ENCODE results near the gene PSG2.
"Not testable (repeated sequence)": the region's sequence is repeated elsewhere in the genome, so short reads cannot be mapped to it uniquely, and the experiment has no call there.

The PSG2 gene

DNA sequence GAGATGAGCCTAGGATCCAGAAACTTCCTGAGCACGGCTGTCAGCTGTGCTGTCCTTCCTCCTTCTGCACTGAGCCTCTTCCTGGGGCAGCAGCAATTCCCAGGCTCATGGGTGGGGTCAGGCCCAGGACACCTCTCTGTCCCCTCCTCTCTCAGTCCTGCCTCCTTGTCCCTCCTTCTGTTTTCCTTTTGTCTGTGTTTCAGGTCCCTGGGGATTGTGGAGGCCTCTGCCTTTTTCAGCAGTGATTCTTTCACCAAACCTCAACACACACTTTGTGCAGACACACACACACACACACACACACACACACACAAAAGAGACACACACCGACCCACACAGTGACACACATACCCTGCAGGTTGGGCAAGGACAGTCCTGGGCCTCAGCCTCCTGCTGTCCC is at the start of gene PSG2:
TSS of gene PSG2 (minus strand) at position 101 of the 400 bp plus-strand sequence. CDS start 132 bp downstream, outside the sequence.
- DNase-seq (ENCODE audit: low spot score); in situ Hi-C loops (cut with MboI; ENCODE audit: low pct_unique_long_range_greater_than_20kb, low sequenced_read_pairs, unreplicated experiment): not testable (repeated sequence)

DNA sequence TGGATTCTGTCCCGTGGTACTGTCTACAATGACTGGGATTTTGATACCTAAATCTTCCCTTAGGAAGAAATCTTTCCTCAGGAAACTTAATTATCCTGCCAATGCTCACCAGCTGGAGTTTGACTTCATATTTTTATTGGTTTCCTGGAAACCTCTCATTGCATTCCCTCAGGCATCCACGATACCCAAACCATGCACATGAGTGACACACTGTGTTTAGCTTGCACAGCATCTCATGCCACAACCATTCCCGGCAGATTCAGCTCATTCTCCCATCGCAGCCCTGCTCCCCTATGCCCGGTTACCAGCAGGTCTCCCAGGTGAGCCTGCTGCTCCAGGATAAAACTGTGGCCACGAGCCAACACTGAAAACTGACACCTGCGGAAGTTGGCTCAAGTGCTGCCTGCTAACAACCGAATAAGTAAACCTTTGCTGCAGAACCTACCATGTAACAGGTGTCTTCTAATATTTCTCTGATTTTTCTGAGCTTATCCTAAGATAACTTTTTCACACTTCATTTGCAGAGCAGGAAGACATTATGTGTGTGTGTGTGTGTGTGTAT is 48.9 kb upstream of the PSG2 start:
- in situ Hi-C loops (cut with MboI; ENCODE audit: low pct_unique_long_range_greater_than_20kb, low sequenced_read_pairs, unreplicated experiment); DNase-seq (ENCODE audit: low spot score): not testable (repeated sequence)

DNA sequence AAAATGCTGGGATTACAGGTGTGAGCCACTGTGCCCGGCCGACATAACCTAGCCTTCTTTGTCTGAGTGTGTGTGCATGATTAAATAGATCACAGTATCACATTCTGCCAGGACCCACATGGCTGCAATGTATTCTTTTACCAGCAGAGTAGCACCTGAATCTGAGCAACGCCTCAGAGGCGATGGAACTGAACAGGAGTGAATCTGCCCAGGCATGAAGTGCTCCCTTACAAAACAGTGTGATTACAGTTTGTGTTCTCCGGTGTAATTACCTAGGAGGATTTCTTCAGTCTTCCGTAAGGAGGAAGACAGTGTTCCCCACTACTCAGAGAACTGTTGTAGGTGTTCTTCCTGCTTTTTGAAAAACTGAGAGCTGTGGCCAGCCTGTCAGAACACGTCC is 46.7 kb upstream of the PSG2 start:
- in situ Hi-C loops (cut with MboI; ENCODE audit: low pct_unique_long_range_greater_than_20kb, low sequenced_read_pairs, unreplicated experiment); DNase-seq (ENCODE audit: low spot score): not testable (repeated sequence)

DNA sequence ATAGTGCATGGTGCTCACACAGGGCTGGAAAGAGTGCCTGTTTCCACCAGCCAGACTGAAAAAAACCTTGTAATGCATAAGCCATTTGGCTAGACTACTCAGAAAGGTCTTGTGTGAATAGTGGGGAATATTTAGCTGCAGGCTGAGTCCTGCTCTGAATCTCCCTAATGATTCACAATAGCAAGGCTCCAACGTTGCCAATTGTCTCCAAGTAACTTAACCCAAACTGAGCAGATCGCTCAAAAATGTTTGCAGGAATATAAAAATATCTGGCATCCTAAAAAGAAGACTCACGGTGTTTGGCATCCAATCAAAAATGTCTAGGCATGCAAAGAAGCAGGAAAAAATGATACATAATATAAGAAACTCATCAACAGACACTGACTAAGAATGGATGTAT is 44.8 kb upstream of the PSG2 start:
- in situ Hi-C loops (cut with MboI; ENCODE audit: low pct_unique_long_range_greater_than_20kb, low sequenced_read_pairs, unreplicated experiment) = not testable (repeated sequence)

DNA sequence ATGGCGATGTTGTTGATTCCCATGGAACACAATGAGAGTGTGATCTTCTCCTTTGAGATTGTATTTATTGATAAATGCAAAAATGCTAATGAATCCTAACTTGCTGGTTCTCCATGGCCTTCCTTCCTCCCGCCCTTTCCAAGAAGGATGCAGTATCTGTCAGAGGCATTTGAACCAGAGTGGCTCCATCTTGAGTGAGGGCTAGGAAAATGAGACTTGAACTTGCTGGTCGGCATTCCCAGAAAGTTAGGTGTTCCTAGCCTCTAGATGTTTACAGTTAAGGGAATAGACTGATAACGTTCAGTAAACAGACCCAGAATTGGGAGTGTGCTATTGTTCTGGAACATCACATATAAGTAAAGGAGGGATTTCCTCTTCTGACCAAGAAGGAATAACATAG is 44.2 kb upstream of the PSG2 start:
- TF ChIP-seq, protein P1, sequence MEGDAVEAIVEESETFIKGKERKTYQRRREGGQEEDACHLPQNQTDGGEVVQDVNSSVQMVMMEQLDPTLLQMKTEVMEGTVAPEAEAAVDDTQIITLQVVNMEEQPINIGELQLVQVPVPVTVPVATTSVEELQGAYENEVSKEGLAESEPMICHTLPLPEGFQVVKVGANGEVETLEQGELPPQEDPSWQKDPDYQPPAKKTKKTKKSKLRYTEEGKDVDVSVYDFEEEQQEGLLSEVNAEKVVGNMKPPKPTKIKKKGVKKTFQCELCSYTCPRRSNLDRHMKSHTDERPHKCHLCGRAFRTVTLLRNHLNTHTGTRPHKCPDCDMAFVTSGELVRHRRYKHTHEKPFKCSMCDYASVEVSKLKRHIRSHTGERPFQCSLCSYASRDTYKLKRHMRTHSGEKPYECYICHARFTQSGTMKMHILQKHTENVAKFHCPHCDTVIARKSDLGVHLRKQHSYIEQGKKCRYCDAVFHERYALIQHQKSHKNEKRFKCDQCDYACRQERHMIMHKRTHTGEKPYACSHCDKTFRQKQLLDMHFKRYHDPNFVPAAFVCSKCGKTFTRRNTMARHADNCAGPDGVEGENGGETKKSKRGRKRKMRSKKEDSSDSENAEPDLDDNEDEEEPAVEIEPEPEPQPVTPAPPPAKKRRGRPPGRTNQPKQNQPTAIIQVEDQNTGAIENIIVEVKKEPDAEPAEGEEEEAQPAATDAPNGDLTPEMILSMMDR (IDR thresholded peaks at IDR 0.05; ENCODE audit: extremely low read depth, insufficient read depth, missing control alignments) = no peak
- DNase-seq (ENCODE audit: low spot score) = no peak
- in situ Hi-C loops (cut with MboI; ENCODE audit: low pct_unique_long_range_greater_than_20kb, low sequenced_read_pairs, unreplicated experiment) = no loop called here

More for the DNA sequence above, 44.8 kb upstream of the PSG2 start:
- not testable (repeated sequence) for DNase-seq (ENCODE audit: low spot score)

DNA sequence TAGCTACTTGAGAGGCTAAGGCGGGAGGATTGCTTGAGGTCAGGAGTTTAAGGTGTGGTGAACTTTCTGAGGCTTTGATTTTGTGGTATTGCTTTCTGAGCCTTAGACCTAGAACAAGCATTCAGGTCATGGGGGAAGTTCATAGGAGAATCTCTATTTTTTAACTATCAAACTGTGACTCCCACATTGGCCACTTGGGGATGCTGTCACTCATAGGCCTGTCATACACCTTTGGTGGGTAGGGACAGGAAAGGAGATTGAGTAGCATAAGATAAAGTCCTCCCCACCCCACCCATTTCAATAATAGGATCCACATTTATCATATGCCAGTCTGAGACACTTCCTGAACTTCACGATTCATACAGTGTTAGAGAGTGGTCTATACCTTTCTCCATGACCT is 41.9 kb upstream of the PSG2 start:
- TF ChIP-seq, protein P1 (IDR thresholded peaks at IDR 0.05; ENCODE audit: extremely low read depth, insufficient read depth, missing control alignments) = no peak
- in situ Hi-C loops (cut with MboI; ENCODE audit: low pct_unique_long_range_greater_than_20kb, low sequenced_read_pairs, unreplicated experiment) = no loop called here
- DNase-seq (ENCODE audit: low spot score) = no peak

DNA sequence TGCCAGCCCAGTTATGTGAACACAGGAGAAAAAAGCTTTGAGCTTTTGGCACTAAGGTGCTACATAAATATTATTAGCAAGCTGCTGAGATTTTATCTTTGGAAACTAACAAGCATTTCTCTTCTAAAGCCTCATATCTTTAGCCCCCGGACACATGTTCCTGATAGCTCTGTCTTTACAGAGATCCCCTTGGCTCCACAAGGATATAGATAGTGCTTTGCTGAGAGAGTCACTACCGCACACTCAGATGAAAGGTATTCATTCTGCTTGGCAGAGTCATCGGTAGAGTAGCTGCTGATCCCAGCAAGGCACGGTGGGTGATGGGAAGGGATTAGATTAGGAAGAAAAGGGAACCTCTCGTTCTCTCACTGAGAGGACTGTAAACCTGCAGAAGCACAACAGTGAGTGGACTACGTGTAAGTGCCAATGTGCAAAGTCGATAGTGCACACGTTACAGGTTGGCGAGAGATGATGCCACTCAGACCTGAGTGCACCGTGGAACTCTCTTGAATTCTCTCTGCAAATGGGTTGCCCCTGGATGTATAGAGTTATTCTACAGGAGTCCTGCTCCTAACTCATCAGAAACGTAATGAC is 38.0 kb upstream of the PSG2 start:
- in situ Hi-C loops (cut with MboI; ENCODE audit: low pct_unique_long_range_greater_than_20kb, low sequenced_read_pairs, unreplicated experiment); DNase-seq (ENCODE audit: low spot score): not testable (repeated sequence)

DNA sequence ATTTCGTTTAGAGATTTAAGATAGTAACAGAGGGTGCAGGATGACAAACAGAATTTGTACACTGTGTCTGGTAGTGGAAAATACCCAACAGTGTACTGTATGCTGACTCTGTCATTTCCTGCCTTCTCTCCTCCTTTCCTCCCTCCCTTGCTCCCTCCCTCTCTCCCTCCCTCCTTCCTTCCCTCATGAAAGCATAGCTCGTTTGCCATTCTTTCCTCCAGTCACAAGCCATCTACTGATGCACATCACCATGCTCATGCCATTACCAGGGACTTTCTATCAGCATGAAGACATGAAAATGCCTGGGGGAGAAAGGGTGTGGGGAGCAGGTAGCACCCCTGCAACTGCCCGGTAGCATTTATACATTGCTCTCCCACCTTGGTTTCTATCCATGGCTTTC is 37.0 kb upstream of the PSG2 start:
- DNase-seq (ENCODE audit: low spot score); in situ Hi-C loops (cut with MboI; ENCODE audit: low pct_unique_long_range_greater_than_20kb, low sequenced_read_pairs, unreplicated experiment): not testable (repeated sequence)

DNA sequence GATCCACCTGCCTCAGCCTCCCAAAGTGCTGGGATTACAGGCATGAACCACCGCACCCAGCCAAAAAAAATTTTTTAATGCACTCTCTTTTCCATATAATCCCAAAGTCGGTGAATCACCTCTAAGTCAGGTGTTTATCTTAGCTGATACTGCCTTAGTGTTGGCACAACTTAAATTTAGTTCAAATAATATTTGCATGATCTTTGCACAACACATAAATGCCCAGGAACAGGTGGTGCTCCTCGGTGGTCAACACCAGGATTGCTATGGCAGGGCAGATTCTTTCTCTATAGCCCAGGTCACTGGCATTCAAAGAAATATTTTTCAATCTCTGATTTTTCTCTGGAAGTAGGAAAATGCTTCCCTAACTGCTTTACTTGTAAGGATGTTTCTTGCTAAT is 33.9 kb upstream of the PSG2 start:
- DNase-seq (ENCODE audit: low spot score); in situ Hi-C loops (cut with MboI; ENCODE audit: low pct_unique_long_range_greater_than_20kb, low sequenced_read_pairs, unreplicated experiment): not testable (repeated sequence)

DNA sequence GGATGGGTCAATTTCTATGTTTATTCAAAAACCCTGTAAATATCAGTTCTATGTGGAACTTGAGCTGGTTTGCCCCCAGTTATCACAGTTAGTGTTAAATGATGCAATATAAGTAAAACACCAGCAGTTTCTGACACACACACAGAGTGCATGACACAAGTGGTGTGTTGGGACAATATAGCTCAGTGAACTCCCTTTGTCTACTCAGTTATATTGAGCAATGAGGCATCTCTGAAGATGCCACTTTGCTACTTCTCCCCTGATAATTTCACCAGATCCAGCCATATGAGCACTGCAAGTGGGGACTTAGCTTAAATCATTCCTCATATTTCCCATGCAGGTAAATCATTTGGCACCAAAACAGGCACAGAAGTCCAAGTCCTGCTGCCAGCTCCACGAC is 33.0 kb upstream of the PSG2 start:
- in situ Hi-C loops (cut with MboI; ENCODE audit: low pct_unique_long_range_greater_than_20kb, low sequenced_read_pairs, unreplicated experiment); DNase-seq (ENCODE audit: low spot score): not testable (repeated sequence)

DNA sequence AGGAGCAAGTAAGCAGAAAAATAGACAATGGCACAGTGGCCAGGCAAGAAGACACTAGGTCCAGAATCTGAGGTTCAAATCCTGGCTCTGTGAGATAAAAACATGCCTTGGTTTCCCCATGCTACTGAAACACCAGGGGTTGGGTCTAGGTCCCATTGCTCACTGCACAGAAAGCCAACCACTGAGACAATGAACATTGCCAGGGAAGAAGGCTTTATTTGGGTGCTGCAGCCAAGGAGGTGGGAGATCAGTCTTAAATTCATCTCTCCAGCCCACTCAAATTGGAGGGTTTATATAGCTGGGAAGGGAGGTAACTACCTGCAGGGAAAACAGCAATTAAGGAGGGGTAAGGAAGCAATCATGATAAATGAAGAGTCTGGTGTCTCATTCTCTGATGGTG is 32.6 kb upstream of the PSG2 start:
- in situ Hi-C loops (cut with MboI; ENCODE audit: low pct_unique_long_range_greater_than_20kb, low sequenced_read_pairs, unreplicated experiment); DNase-seq (ENCODE audit: low spot score): not testable (repeated sequence)

DNA sequence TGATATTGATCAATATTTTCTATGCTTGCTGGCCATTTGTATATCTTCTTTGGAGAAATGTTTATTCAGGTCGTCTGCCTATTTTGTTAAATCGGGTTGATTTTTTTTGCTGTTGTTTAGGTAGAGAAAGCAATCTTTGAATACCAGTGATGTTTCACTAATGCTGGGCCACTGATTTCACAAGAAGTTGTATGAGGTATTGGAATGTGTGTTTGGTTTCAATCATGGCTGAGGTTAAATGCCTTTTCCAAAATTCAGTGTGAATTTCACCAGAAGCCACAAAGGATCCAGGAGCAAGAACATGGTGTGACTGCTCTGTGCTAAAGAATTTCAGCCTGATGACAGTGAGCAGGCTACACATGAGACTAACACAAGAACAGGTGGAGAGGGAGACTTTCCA is 32.1 kb upstream of the PSG2 start:
- in situ Hi-C loops (cut with MboI; ENCODE audit: low pct_unique_long_range_greater_than_20kb, low sequenced_read_pairs, unreplicated experiment); DNase-seq (ENCODE audit: low spot score): not testable (repeated sequence)

DNA sequence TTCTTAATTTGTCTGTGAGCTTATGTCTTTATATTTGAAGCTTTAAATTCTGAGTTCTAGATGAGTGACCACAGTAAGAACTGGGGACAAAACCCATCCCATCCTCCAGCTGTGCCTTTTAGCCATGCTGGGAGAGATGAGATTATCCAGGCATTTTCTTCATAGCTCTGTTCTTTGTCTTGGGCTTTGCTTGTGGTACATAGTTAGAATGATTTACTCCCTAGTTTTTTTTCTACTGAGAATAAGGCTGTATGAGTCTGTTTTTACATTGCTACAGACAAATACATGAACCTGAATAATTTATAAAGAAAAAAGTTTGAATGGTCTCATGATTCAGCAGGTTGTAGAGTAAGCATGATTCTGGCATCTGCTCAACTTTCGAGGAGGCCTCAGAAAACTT is 24.9 kb upstream of the PSG2 start:
- DNase-seq (ENCODE audit: low spot score); in situ Hi-C loops (cut with MboI; ENCODE audit: low pct_unique_long_range_greater_than_20kb, low sequenced_read_pairs, unreplicated experiment): not testable (repeated sequence)
